Keratinocyte (primary cell): ENCODE data around the gene CCR5AS.

Source experiments
- DNase-seq: peaks from one replicate; pipeline ENCODE4 v3.0.0-alpha.2; 2011; ENCODE audit warnings: low read depth, missing footprints, low spot score
- FAIRE-seq: peaks from 2 replicates; lab custom pipeline; 2011; peaks lifted over from hg19 to GRCh38; lab: Jason Lieb, UNC
- H2AFZ ChIP-seq: 2 replicates; pipeline ENCODE4 v1.6.0; 2012; ENCODE audit warnings: low read length, control low read depth, inconsistent platforms; ENCODE audit not compliant: control insufficient read depth
- H3K27ac ChIP-seq: 2 replicates; pipeline ENCODE4 v1.5.1; 2011; ENCODE audit warnings: low read length; ENCODE audit not compliant: control insufficient read depth, insufficient read depth
- H3K27me3 ChIP-seq: 3 replicates; pipeline ENCODE4 v1.6.0; 2011; ENCODE audit warnings: low read length; ENCODE audit not compliant: control insufficient read depth, insufficient read depth; ENCODE audit errors: extremely low read depth
- H3K36me3 ChIP-seq, 2 experiments: 2 replicates in 1 of 2; 3 replicates in 1 of 2; pipeline ENCODE4 v1.5.1; 2011; ENCODE audit warnings: low read length in 2 of 2, mild to moderate bottlenecking in 1 of 2; ENCODE audit not compliant: control insufficient read depth in 2 of 2, insufficient read depth in 2 of 2; ENCODE audit errors: extremely low read depth in 1 of 2
- H3K4me1 ChIP-seq: 3 replicates; pipeline ENCODE4 v1.5.1; 2011; ENCODE audit warnings: low read length; ENCODE audit not compliant: control insufficient read depth, insufficient read depth; ENCODE audit errors: extremely low read depth
- H3K4me2 ChIP-seq: 3 replicates; pipeline ENCODE4 v1.6.0; 2011; ENCODE audit warnings: low read depth, low read length; ENCODE audit not compliant: control insufficient read depth, insufficient read depth; ENCODE audit errors: extremely low read depth
- H3K4me3 ChIP-seq, 3 experiments: fragments of 200-600 bp in 1 of 3; sonication (generic) in 1 of 3; 2 replicates in 2 of 3; 3 replicates in 1 of 3; pipeline ENCODE4 v1.5.1; 2011 to 2016; ENCODE audit warnings: low read length in 3 of 3, mild to moderate bottlenecking in 3 of 3, control low read depth in 2 of 3, inconsistent platforms in 1 of 3, low read depth in 1 of 3, mixed read lengths in 1 of 3, mixed run types in 1 of 3, moderate library complexity in 1 of 3; ENCODE audit not compliant: control insufficient read depth in 2 of 3, insufficient read depth in 2 of 3; ENCODE audit errors: extremely low read depth in 1 of 3
- H3K79me2 ChIP-seq: 2 replicates; pipeline ENCODE4 v1.6.0; 2012; ENCODE audit warnings: low read length; ENCODE audit not compliant: control insufficient read depth, insufficient read depth
- H3K9ac ChIP-seq: 3 replicates; pipeline ENCODE4 v1.6.0; 2011; ENCODE audit warnings: low read length; ENCODE audit not compliant: control insufficient read depth, insufficient read depth; ENCODE audit errors: extremely low read depth
- H3K9me1 ChIP-seq: 3 replicates; pipeline ENCODE4 v1.6.0; 2011; ENCODE audit warnings: low read length; ENCODE audit not compliant: control insufficient read depth, insufficient read depth; ENCODE audit errors: extremely low read depth
- H3K9me3 ChIP-seq: 2 replicates; pipeline ENCODE4 v1.5.1; 2012; ENCODE audit warnings: low read depth, low read length; ENCODE audit not compliant: control insufficient read depth
- H4K20me1 ChIP-seq: 3 replicates; pipeline ENCODE4 v1.6.0; 2011; ENCODE audit warnings: low read length; ENCODE audit not compliant: control insufficient read depth, insufficient read depth; ENCODE audit errors: extremely low read depth
- EZH2 ChIP-seq: IDR thresholded peaks from one replicate; pipeline ENCODE4 v1.6.1; 2012; ENCODE audit warnings: inconsistent platforms, mild to moderate bottlenecking, low read length, moderate library complexity
- dilution Hi-C: fragments of 300-500 bp; cut with MboI; formaldehyde crosslinking; loops from one replicate; pipeline ENCODE4 v1.7.0; 2020; ENCODE audit warnings: low sequenced_read_pairs; ENCODE audit not compliant: extremely low pct_ligation_motif_present
- TF ChIP-seq, protein P1 (sequence below), 3 experiments: IDR thresholded peaks in 1 of 3; conservative IDR thresholded peaks in 1 of 3; optimal IDR thresholded peaks in 1 of 3; 2 replicates in 2 of 3; 3 replicates in 1 of 3; pipeline versions ENCODE3 to v1.5.1; 2011; ENCODE audit warnings: low read length in 3 of 3, mild to moderate bottlenecking in 3 of 3, moderate library complexity in 2 of 3, control low read depth in 1 of 3, inconsistent platforms in 1 of 3; ENCODE audit not compliant: insufficient read depth in 2 of 3; ENCODE audit errors: extremely low read depth in 1 of 3

The CCR5AS gene

DNA sequence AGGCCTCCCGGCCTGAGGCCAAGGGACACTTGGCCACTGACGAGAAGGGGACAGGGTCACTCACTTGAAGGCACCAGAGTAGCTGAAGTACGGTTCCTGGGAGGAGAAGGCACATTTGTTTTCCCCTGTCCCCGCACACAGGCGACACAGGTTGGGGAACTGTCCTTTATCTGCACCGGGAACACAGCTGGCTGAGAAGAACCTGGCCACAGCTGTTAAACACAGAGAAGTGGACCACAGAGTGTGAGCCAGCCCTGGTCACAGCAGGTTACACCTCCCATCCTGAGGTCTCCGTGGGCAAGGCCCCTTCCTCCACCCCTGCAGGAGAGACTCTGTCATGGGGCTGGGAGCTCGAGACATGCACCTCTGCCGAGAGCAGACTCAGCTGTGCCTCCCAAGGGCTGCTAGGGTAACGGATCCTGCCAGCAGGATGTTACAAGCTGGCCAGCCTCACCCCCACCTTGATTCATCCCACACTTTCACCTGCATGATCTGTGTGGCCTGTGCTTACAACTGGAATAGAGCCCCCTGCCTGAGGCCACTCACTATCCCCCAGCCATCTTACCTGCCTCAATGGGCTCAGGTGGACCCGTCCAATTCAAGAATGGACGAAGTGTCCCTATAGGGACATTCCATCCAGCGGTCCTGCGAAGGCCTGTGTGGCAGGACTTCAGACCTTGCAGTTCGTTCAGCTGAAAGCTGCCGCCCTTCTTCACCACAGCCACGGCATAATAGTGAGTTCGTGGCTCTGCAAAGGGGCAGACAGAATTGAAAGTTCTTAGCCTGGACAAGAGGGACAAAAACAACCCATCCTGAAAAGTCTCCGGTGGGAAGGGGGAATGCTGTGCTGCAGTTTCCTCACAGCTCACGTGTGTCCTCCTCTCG is 48.6 kb upstream of the CCR5AS start:
- H3K27ac ChIP-seq, result no peak overlapping the region
- H3K4me2 ChIP-seq, result no peak overlapping the region
- H2AFZ ChIP-seq, result no peak overlapping the region
- FAIRE-seq (no peak), DNase-seq (no peak)
- H3K27me3 ChIP-seq, result peaks cover 30% of the 10 kb centered on the region
- H3K9ac ChIP-seq, result no peak overlapping the region
- no peak overlapping the region for H3K4me3 ChIP-seq
- H4K20me1 ChIP-seq, result no peaks in the 10 kb centered on the region
- H3K36me3 ChIP-seq, result no peaks in the 10 kb centered on the region
- H3K9me1 ChIP-seq, result no peaks in the 10 kb centered on the region
- H3K9me3 ChIP-seq, result no peaks in the 10 kb centered on the region
- no peak for TF ChIP-seq EZH2
- TF ChIP-seq, protein P1, sequence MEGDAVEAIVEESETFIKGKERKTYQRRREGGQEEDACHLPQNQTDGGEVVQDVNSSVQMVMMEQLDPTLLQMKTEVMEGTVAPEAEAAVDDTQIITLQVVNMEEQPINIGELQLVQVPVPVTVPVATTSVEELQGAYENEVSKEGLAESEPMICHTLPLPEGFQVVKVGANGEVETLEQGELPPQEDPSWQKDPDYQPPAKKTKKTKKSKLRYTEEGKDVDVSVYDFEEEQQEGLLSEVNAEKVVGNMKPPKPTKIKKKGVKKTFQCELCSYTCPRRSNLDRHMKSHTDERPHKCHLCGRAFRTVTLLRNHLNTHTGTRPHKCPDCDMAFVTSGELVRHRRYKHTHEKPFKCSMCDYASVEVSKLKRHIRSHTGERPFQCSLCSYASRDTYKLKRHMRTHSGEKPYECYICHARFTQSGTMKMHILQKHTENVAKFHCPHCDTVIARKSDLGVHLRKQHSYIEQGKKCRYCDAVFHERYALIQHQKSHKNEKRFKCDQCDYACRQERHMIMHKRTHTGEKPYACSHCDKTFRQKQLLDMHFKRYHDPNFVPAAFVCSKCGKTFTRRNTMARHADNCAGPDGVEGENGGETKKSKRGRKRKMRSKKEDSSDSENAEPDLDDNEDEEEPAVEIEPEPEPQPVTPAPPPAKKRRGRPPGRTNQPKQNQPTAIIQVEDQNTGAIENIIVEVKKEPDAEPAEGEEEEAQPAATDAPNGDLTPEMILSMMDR (optimal IDR thresholded peaks at IDR 0.05 in 1 of 3, IDR thresholded peaks at IDR 0.05 in 1 of 3, conservative IDR thresholded peaks at IDR 0.05 in 1 of 3; ENCODE audit: extremely low read depth in 1 of 3, insufficient read depth in 2 of 3, low read length in 3 of 3), result no peak
- no peaks in the 10 kb centered on the region for H3K79me2 ChIP-seq
- dilution Hi-C loops, result no loop called here
- no peaks in the 10 kb centered on the region for H3K4me1 ChIP-seq

DNA sequence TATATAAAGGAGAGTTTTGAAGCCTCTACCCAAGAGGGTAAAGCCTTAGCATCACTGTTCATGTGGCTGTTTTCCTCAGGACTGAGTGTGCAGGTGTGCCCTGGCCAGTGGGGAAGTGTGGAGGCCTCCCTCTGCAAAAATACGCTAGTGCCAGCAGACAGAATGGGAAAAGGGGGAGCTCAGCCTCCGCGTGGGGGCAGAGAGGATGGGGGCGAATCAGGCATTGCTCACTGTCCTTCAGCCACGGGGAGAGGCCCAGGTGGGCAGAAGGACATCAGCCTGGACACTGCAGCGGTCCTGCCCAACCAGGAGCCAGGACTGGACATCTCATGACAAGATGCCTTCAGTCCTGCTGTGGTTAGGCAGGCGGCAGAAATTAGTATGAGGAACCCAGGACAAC is 47.7 kb upstream of the CCR5AS start:
- Histone ChIP-seq H3K4me1 (no peaks in the 10 kb centered on the region), H4K20me1 (no peaks in the 10 kb centered on the region), H2AFZ (no peak overlapping the region), H3K4me2 (no peak overlapping the region), H3K27me3 (peaks cover 32% of the 10 kb centered on the region), H3K79me2 (no peaks in the 10 kb centered on the region), H3K9me3 (no peaks in the 10 kb centered on the region), H3K4me3 (no peak overlapping the region), H3K9me1 (no peaks in the 10 kb centered on the region), H3K27ac (no peak overlapping the region), H3K36me3 (no peaks in the 10 kb centered on the region), H3K9ac (no peak overlapping the region)
- TF ChIP-seq, protein P1 (optimal IDR thresholded peaks at IDR 0.05 in 1 of 3, IDR thresholded peaks at IDR 0.05 in 1 of 3, conservative IDR thresholded peaks at IDR 0.05 in 1 of 3; ENCODE audit: extremely low read depth in 1 of 3, insufficient read depth in 2 of 3, low read length in 3 of 3), result no peak
- no peak for TF ChIP-seq EZH2
- DNase-seq (no peak), FAIRE-seq (no peak)
- dilution Hi-C loops, result no loop called here
